ENCODE results near the gene WDR86. TPM values are rescaled to one million over a fixed set of nuclear protein-coding genes. Genes with fewer than 3 reads are reported as not detected.

WDR86 gene
- polyA plus RNA-seq, 1 donor from 2014 or later, result 46.2 TPM

- no peaks in the 10 kb centered on the region for H3K36me3 ChIP-seq (ENCODE audit: insufficient read depth, low read length)
- TF ChIP-seq POLR2AphosphoS5 (IDR thresholded peaks at IDR 0.05) (no peak), RAD21 (conservative IDR thresholded peaks at IDR 0.05) (no peak), EP300 (conservative IDR thresholded peaks at IDR 0.05; ENCODE audit: poor library complexity, severe bottlenecking) (no peak), CTCF (IDR thresholded peaks at IDR 0.05; ENCODE audit: poor library complexity, severe bottlenecking) (no peak), EZH2 (IDR thresholded peaks at IDR 0.05; ENCODE audit: borderline replicate concordance, insufficient read depth, low read length, poor library complexity, severe bottlenecking) (no peak), TAF1 (IDR thresholded peaks at IDR 0.05; ENCODE audit: low read depth) (no peak), REST (IDR thresholded peaks at IDR 0.05; ENCODE audit: borderline replicate concordance) (no peak), SMC3 (conservative IDR thresholded peaks at IDR 0.05; ENCODE audit: poor library complexity) (no peak), MXI1 (conservative IDR thresholded peaks at IDR 0.05; ENCODE audit: poor library complexity, severe bottlenecking) (no peak)
- H2AFZ ChIP-seq (ENCODE audit: low read depth, low read length), result no peak overlapping the region
- no peaks in the 10 kb centered on the region for H3K27me3 ChIP-seq (ENCODE audit: insufficient read depth, low read depth, low read length)
- no peak overlapping the region for H3K4me3 ChIP-seq (ENCODE audit: low read length)
- no peaks in the 10 kb centered on the region for H3K9me2 ChIP-seq (ENCODE audit: insufficient read depth, low read length)
- H3K4me2 ChIP-seq (ENCODE audit: low read length), result no peak overlapping the region
- H3K27ac ChIP-seq (ENCODE audit: low read length), result no peak overlapping the region
- no peaks in the 10 kb centered on the region for H4K20me1 ChIP-seq (ENCODE audit: insufficient read depth)
- H3K9me3 ChIP-seq (ENCODE audit: low read length), result no peaks in the 10 kb centered on the region
- H3F3A ChIP-seq (ENCODE audit: insufficient read depth, low read length, poor library complexity, severe bottlenecking), result no peaks in the 10 kb centered on the region
- H3K9ac ChIP-seq (ENCODE audit: low read length), result no peak overlapping the region
- H3K79me2 ChIP-seq (replicated peaks; ENCODE audit: insufficient read depth, low read length), result no peaks in the 10 kb centered on the region
Measured at GRCh38 chr7:151416112-151416940, 6.5 kb upstream of the WDR86 start.

GRCh38 chr7:151415375-151416105 lies 5.7 kb upstream of the WDR86 start:
- Histone ChIP-seq H3F3A (ENCODE audit: insufficient read depth, low read length, poor library complexity, severe bottlenecking) (no peaks in the 10 kb centered on the region), H3K9ac (ENCODE audit: low read length) (no peak overlapping the region), H3K36me3 (ENCODE audit: insufficient read depth, low read length) (no peaks in the 10 kb centered on the region), H3K79me2 (replicated peaks; ENCODE audit: insufficient read depth, low read length) (no peaks in the 10 kb centered on the region), H3K9me3 (ENCODE audit: low read length) (no peaks in the 10 kb centered on the region), H4K20me1 (ENCODE audit: insufficient read depth) (no peaks in the 10 kb centered on the region), H3K9me2 (ENCODE audit: insufficient read depth, low read length) (no peaks in the 10 kb centered on the region), H3K4me3 (ENCODE audit: low read length) (no peak overlapping the region), H2AFZ (ENCODE audit: low read depth, low read length) (no peak overlapping the region), H3K27me3 (ENCODE audit: insufficient read depth, low read depth, low read length) (no peaks in the 10 kb centered on the region), H3K4me2 (ENCODE audit: low read length) (no peak overlapping the region), H3K27ac (ENCODE audit: low read length) (no peak overlapping the region)
- TF ChIP-seq EZH2 (IDR thresholded peaks at IDR 0.05; ENCODE audit: borderline replicate concordance, insufficient read depth, low read length, poor library complexity, severe bottlenecking), result no peak

Measured in neural cell (in vitro differentiated cells).